SIG-M5 (cell line): ENCODE data around the gene RASA3.

Source experiments
- DNase-seq: peaks from one replicate; lab custom pipeline; 2025; lab: John Stamatoyannopoulos, UW

RASA3 gene

DNA sequence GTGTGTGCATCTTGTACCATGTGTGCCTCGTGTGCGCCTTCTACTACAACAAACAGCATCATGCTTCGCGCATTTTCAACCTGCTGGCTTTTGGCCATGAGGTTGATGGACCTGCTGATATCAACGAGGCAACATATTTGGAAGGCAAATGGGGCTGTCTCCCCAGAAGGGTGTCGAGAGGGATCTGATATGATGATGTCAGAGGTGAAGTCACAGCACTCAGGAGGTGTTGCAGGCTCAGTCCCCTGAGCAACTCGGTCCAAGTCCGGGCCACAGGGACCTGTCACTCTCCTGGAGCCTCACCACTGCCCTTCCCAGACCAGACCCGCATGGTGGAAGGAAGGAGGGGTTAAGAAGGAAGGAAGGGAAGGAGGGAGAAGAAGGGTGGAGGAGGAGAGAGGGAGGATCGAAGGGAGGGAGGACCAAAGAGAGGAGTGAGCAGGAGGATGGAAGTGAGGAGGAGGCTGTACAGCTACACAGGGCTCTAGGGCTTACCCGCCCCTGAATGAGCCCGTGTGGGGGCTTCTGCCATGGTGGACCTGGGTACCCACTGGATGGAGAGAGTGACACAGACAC is 151.8 kb downstream of the RASA3 start:
- no peak for DNase-seq

DNA sequence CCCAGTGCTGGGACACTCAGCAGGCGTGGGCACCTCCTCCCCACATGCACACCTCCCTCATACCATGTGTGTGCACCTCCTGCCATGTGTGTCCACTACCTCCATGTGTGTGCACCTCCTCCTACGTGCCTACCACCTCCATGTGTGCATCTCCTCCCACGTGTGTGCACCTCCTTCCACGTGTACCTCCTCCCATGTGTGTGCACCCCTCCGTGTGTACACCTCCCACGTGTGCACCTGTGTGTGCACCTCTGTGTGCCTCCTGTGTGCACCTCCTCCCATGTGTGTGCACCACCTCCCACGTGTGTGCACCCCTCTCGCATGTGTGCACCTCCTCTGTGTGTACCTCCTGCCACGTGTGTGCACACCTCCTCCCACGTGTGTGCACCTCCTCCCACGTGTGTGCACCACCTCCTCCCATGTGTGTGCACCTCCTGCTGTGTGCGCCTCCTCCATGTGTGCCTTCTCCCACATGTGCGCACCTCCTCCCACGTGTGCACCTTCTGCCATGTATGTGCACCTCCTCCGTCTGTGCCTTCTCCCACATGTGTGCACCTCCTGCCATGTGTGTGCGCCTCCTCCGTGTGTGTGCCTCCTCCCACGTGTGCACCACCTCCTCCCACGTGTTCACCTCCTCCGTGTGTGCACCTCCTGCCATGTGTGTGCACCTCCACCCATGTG is 152.5 kb downstream of the RASA3 start:
- no peak for DNase-seq

DNA sequence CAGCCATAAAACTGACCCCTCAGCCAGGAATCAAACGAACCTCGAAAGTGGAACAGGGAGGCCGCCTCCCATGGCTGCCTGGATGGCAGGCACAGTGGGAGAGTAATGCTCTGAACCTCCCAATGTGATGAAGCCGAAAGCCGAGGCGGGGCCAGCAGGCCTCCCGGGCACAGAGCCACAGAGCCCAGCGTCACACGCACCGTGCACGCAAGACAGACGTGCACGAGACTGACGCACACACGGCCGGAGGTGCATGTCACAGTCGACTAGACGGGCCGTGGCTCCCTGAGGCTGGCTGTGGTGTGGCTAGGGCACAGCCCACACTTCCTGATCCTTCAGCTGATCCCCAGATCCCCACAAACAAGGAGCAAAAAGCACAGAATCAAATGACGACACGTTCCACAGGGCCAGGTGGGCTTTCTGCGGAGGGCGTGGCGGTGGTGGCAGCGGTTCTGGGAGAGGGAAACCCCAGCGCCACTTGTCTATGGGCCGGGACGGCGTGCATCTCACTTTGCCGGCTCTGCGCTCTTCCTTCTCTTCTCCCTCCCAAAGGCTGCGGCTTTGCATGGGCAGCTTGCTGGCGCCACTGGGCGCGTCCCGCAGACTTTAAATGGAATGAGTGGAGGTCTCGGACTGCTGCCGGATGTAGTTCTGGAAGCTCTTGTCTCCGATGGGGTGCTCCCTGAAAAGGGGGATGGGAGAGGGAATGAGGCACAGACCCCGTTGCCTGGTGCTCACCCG is 153.5 kb downstream of the RASA3 start:
- DNase-seq = no peak

GRCh38 chr13:113977976-113978375 is 154.4 kb downstream of the RASA3 start:
- DNase-seq = no peak

GRCh38 chr13:113976711-113977684 is 155.4 kb downstream of the RASA3 start:
- DNase-seq = no peak

- no peak for DNase-seq
Observed at GRCh38 chr13:113975416-113975815, 157.0 kb downstream of the RASA3 start.

DNA sequence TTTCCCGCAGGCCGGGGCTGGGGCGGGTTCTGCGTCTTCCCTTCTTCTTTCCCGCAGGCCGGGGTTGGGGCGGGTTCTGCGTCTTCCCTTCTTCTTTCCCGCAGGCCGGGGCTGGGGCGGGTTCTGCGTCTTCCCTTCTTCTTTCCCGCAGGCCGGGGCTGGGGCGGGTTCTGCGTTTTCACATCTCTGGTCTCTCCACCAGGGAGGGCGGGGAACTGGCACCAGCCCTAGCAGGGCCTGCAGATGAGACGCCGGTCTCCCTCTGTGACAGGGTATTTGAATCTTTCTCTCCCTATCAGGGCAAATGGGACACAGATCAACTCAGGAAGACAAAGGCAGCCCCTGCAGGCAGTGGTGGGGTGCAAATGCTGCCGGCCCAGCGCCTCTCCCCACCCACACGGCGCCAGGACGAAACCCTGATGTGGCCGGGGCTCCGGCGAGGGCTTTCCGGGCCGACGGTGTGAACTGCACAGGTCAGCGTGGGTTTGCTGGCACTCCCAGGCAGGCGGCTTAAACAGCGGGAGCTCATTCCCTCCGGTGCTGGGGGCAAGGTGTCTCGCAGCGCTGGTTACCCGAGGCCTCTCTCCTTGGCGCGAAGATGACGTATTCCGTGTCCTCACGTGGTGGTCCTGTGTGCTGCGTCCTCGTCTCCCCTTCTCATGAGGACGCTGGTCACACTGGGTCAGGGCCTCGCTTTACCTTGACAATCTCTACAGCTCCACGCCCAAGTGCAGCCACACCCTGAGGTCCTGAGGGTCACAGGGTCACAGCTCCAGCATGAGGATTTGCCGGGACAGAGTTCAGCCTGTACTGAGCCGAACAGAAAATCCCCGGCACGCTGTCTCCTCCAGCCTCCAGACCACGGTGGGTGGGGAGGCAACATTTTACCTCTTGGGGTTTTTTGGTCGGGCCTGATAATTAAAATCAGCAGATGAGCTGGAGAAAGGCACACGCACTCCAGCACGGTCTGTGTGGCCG is 157.8 kb downstream of the RASA3 start:
- DNase-seq = no peak

DNA sequence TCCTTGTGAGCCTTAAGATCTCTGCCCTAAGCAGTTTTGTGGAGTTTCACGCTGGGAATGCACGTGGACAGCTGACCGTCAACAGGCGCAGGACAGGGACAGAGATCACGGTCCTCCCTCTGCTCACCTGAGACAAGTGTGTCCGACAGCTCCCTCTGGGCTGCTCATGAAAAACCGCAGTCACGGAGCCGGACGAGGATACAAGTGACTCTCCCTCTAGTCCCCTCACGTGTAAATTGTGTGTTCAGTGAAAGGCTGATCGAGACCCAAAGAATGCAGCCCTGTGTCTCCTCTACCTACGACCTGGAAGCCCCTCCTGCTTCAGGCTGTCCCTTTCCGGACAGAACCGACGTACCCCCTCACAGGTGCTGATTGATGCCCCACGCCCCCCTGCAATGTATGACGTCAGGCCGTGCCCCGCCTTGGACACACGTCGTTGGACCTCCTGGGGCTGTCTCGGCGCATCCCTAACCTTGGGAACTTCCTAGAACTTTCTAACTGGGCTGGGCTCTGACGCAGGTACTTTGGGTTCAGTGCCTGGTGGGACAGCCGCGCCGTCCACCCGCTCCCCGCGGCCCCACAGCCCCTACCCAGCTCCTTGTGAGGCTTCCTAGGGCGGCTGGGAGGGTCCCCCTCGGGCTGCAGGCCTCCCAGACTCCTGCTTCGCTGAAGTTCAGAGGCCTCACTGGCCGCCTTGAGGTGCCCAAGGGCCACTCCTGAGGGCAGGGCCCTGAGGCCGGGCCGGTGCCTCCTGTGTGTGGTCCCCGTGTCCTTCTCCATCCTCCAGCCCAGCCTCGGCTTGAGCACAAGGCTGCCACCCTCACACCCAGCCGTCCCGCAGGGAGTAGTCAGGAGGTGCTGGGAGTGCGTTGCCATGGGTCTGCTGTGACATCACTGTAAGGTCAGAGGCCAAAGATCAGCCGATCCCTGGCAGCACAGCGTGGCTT is 158.9 kb downstream of the RASA3 start, which contains the start of gene C13orf46:
Gene C13orf46, minus strand, starts transcription at position 859 of the 947 bp plus-strand sequence. Its CDS starts 79 bp downstream, at position 780.
- no peak for DNase-seq

DNA sequence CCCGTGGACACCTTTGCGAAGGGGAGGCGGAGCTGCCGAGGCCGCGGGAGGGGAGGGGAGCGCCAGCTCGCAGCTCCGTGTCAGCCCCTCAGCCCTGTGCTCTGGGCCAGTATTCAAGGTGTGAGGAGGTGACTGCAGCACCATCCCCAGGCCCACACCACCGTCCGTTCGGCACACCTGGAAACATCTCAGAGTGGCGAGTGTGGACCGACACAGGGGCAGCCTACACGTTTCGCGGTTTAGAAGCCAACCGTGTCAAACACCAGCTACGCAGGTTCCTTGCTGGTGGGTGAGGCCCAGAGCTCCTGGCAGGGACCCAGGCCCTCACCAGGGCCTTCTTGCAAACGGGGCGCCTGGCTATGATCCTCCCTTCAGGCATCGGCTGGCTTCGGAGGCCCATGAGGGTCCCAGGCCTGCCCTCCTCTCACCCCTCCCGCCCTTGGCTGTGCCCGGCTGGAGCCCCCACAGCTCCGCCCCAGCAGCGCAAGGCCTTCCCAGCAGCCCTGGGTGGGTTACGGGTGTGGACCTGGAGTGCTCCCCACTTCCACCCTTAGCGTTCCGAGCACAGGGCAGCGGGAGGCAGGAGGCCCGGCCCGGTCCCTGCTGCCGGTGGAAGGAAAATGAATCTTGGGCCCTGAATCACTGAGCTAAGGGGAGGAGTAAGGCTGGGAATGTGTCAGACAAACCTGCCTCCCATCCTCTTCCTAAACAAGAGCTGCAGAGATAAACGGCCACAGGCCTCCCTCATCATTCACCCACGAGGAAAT is 159.8 kb downstream of the RASA3 start:
- no peak for DNase-seq

- no peak for DNase-seq
Observed at GRCh38 chr13:113971471-113972231, 160.8 kb downstream of the RASA3 start.

- no peak for DNase-seq
Observed at GRCh38 chr13:113970810-113971470, 161.5 kb downstream of the RASA3 start.

GRCh38 chr13:113969973-113970611 is 162.3 kb downstream of the RASA3 start:
- no peak for DNase-seq

DNA sequence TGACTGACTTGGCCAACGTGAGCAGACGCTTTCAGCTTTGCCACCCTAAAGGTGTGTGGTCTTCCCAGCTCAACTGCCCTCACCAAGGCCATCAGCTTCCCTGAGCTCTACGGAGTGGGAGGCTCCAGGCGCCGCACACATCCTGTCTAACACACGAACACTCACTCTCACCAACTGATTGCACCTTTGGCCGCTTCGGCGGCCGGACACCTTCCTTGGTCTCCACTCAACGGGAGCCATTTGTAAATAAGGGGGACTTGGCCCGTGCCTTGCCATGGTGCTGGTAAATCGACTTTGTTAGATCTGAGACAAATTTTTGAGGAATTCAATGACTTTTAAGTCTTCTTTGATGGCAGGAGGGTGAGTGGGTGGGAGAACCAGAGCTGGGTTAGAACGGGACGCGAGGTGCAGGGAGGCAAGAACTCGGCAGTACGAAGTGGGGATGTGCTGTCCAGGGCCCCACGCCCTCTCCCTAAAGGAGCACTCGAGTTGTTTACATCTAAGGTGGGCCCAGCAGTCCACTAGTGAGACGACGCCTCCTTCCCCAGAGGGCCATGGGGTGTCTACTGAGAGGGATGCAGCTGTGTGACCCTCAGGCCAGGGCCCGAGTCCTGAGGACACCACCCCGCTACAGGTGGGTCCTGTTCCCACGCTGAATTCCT is 163.0 kb downstream of the RASA3 start:
- DNase-seq = no peak

- DNase-seq = no peak
Observed at GRCh38 chr13:113968463-113969310, 163.7 kb downstream of the RASA3 start.

GRCh38 chr13:113967729-113968462 is 164.5 kb downstream of the RASA3 start:
- no peak for DNase-seq
